ENCODE measurements around the gene FAM50A.

The FAM50A gene

GRCh38 chrX:154458116-154458953, 14.4 kb downstream of the FAM50A start, which contains the start of gene PLXNA3 (continued):
- TF ChIP-seq GLIS1 (tag by site-specific recombination; IDR thresholded peaks at IDR 0.05) (peak; percentile 52; the same call in 1 of the 2 replicates), PATZ1 (tag by site-specific recombination; IDR thresholded peaks at IDR 0.05) (peak; percentile 74), ZBTB48 (tag by site-specific recombination; IDR thresholded peaks at IDR 0.05) (peak; percentile 61; the same call in 1 of the 2 replicates), SCRT1 (tag by site-specific recombination; IDR thresholded peaks at IDR 0.05; ENCODE audit: borderline replicate concordance) (peak; percentile 80; the same call in 1 of the 2 replicates), ZNF747 (tag by site-specific recombination; IDR thresholded peaks at IDR 0.05) (no peak), GLIS2 (tag by site-specific recombination; IDR thresholded peaks at IDR 0.05) (peak; percentile 93), ZNF24 (tag by site-specific recombination; IDR thresholded peaks at IDR 0.05) (no peak), HOXC10 (CRISPR knock-in tag; IDR thresholded peaks at IDR 0.05) (no peak)
- TF ChIP-seq, protein P1, sequence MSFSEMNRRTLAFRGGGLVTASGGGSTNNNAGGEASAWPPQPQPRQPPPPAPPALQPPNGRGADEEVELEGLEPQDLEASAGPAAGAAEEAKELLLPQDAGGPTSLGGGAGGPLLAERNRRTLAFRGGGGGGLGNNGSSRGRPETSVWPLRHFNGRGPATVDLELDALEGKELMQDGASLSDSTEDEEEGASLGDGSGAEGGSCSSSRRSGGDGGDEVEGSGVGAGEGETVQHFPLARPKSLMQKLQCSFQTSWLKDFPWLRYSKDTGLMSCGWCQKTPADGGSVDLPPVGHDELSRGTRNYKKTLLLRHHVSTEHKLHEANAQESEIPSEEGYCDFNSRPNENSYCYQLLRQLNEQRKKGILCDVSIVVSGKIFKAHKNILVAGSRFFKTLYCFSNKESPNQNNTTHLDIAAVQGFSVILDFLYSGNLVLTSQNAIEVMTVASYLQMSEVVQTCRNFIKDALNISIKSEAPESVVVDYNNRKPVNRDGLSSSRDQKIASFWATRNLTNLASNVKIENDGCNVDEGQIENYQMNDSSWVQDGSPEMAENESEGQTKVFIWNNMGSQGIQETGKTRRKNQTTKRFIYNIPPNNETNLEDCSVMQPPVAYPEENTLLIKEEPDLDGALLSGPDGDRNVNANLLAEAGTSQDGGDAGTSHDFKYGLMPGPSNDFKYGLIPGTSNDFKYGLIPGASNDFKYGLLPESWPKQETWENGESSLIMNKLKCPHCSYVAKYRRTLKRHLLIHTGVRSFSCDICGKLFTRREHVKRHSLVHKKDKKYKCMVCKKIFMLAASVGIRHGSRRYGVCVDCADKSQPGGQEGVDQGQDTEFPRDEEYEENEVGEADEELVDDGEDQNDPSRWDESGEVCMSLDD (tag by site-specific recombination; IDR thresholded peaks at IDR 0.05): peak; percentile 78; the same call in 1 of the 2 replicates

DNA sequence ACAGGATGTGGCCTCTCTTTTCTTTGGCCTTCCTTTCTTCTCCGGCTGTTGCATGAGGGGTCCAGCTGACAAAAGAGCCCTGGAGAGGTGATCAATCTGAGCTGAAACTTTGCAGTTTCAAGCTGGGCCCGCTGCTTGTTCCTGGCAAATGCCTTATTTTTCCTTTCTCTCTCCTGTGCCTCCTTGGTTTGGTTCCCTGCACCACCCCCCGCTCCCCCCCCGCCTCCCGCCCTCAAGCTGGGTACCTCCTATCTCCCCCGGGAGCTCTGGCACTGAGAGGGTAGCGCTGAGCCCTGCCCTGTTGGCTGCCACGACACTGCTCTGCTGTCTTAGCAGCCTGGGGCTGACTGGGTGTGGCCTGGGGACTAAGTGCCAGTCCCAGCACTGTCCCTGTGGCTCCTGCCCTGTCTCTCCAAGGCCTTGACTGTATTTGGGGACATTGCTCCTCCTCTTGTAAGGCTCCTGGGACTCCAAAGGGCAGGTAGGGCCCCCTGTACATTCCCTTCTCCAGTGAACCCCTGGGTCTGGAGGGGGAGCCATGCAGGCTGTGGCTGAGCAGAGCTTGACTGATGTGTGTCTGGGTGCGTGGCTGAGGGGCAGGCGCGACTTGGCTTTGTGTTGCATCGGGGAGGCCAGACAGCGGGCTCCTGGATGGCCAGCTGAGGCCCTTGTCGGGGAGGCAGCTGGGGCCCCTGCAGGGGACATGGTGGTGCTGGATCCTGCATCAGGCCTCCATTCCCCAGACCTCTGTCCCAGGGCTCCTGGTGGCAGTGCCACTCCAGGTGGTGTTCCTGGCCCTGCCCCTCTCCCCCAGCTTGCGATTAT, 15.2 kb downstream of the FAM50A start:
- ChIA-PET CTCF (interaction anchor here (0.8 kb wide), 1 partner anchor 141 kb away, joined by 5 read pairs; no protein-coding TSS in a partner anchor), POLR2A (interaction anchor here (0.6 to 2.8 kb wide), 16 partner anchors 9 to 89 kb away, joined by 3 to 15 read pairs (median 4); partner anchors contain the start of genes LAGE3, RPL10, SLC10A3 and UBL4A)
- Histone ChIP-seq H3K4me1 (ENCODE audit: control insufficient read depth, insufficient read depth, low read length) (no peaks in the 10 kb centered on the region), H3K4me3 (ENCODE audit: low read depth, low read length) (peak overlapping the region; percentile 70), H3K36me3 (ENCODE audit: control insufficient read depth in 2 of 2, insufficient read depth in 1 of 2, low read length in 2 of 2) (peaks cover 0 to 39% of the 10 kb centered on the region in 2 experiments; a peak in 2 of 3 replicates), H3K9me3 (ENCODE audit: control insufficient read depth, insufficient read depth, low read depth, low read length) (no peaks in the 10 kb centered on the region), H3K27ac (ENCODE audit: extremely low read depth, low read depth, low read length) (0 out of 2 replicates have a peak overlapping the region, but pooled peaks have one; percentile 75)
- no peak for TF ChIP-seq ZNF169 (tag by site-specific recombination; IDR thresholded peaks at IDR 0.05)
- TF ChIP-seq ZNF335 (tag by site-specific recombination; conservative IDR thresholded peaks at IDR 0.05): peak; percentile 23; the same call in 1 of the 2 replicates
- TF ChIP-seq ZNF138 (tag by site-specific recombination; IDR thresholded peaks at IDR 0.05; ENCODE audit: borderline replicate concordance): no peak
- TF ChIP-seq ZNF707 (tag by site-specific recombination; IDR thresholded peaks at IDR 0.05): no peak
- TF ChIP-seq ZNF600 (tag by site-specific recombination; IDR thresholded peaks at IDR 0.05): peak; percentile 68; the same call in 1 of the 2 replicates
- TF ChIP-seq GLIS1 (tag by site-specific recombination; IDR thresholded peaks at IDR 0.05): peak; percentile 89
- TF ChIP-seq ZNF621 (tag by site-specific recombination; IDR thresholded peaks at IDR 0.05): no peak
- no peak for TF ChIP-seq ZNF394 (tag by site-specific recombination; IDR thresholded peaks at IDR 0.05; ENCODE audit: borderline replicate concordance)
- TF ChIP-seq ZNF211 (tag by site-specific recombination; IDR thresholded peaks at IDR 0.05; ENCODE audit: low read depth): no peak
- TF ChIP-seq GLI4 (tag by site-specific recombination; IDR thresholded peaks at IDR 0.05): no peak
- TF ChIP-seq PRDM4 (tag by site-specific recombination; IDR thresholded peaks at IDR 0.05): 0 out of 2 replicates have a peak, but pooled peaks have one; percentile 17
- 0 out of 2 replicates have a peak, but pooled peaks have one; percentile 58 for TF ChIP-seq GLIS2 (tag by site-specific recombination; IDR thresholded peaks at IDR 0.05)
- TF ChIP-seq ZNF239 (tag by site-specific recombination; IDR thresholded peaks at IDR 0.05): no peak
- 0 out of 2 replicates have a peak, but pooled peaks have one; percentile 2 for TF ChIP-seq PATZ1 (tag by site-specific recombination; IDR thresholded peaks at IDR 0.05)
- TF ChIP-seq YY1 (tag by site-specific recombination; IDR thresholded peaks at IDR 0.05): no peak
- 0 out of 2 replicates have a peak, but pooled peaks have one; percentile 1 for TF ChIP-seq SCRT1 (tag by site-specific recombination; IDR thresholded peaks at IDR 0.05; ENCODE audit: borderline replicate concordance)
- TF ChIP-seq ZNF133 (tag by site-specific recombination; IDR thresholded peaks at IDR 0.05): no peak
- TF ChIP-seq ZIC2 (tag by site-specific recombination; IDR thresholded peaks at IDR 0.05): peak; percentile 67
- TF ChIP-seq ZBTB20 (tag by site-specific recombination; IDR thresholded peaks at IDR 0.05): peak; percentile 34; the same call in 1 of the 2 replicates
